ENCODE measurements around the gene PUM2.

PUM2 gene

DNA sequence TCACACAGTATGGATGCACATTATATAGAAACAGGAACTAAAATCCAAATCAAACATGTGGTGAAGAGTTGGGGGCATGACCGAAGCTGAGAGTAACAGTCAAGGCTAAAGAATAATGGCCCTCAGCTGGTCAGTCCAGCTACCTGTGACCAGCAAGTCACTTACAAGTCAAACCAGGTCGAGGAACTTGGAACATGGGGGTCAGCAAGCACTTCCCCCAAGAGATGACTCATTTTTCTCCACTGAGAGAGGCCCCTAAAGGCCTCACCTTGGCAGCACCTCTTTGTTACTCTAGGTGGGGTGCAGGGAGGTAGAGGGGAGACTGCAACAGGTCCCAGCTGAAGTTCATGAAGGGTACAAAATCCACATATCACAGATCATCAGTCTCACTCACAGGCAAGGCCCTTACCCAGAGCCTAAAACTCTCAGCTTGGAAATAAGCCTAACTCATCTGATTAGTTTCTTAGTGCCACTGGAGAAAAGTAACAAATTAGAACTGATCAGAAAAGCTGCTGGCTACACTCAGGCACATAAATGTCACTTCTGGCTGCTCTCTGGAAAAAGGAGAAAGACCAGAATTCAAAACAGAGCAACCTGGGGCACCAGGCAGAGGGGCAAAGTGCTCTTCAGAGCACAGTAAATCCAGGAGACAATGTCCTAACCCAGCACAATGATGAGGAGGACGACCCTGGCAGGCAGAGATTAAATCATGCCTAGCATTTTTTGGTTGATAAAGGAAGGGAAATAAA is 129.7 kb downstream of the PUM2 start:
- in situ Hi-C loops (cut with HindIII; ENCODE audit: low sequenced_read_pairs): no loop called here

DNA sequence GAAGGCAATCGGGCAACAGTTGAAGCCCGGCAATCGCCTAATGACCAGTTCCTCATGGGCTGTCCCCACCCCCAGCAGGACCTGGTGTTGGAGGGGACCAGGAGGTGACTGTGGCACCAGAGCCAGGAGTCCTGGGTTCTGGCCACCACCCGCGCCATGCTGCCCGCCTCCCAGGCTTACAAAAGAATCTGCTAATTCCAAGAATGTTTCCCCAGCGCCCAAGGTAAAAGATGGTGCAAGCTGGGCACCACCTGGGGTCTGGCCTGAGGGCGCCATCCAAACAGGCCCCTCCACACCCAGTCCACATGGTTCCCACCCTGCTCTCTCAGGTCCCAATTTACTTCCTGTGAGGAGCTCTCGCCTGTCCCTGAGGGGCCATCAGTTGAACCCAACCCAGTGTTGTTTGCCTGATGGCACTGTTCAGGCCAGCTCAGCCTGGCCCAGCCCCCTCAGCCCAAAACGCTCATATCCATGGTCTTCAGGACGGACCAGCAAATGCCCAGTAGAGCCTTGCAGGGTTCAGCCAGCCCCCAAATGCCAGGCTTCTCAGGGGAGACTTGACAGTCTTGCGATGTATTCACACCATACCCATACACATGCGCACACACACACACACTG is 130.8 kb downstream of the PUM2 start:
- in situ Hi-C loops (cut with HindIII; ENCODE audit: low sequenced_read_pairs): no loop called here

DNA sequence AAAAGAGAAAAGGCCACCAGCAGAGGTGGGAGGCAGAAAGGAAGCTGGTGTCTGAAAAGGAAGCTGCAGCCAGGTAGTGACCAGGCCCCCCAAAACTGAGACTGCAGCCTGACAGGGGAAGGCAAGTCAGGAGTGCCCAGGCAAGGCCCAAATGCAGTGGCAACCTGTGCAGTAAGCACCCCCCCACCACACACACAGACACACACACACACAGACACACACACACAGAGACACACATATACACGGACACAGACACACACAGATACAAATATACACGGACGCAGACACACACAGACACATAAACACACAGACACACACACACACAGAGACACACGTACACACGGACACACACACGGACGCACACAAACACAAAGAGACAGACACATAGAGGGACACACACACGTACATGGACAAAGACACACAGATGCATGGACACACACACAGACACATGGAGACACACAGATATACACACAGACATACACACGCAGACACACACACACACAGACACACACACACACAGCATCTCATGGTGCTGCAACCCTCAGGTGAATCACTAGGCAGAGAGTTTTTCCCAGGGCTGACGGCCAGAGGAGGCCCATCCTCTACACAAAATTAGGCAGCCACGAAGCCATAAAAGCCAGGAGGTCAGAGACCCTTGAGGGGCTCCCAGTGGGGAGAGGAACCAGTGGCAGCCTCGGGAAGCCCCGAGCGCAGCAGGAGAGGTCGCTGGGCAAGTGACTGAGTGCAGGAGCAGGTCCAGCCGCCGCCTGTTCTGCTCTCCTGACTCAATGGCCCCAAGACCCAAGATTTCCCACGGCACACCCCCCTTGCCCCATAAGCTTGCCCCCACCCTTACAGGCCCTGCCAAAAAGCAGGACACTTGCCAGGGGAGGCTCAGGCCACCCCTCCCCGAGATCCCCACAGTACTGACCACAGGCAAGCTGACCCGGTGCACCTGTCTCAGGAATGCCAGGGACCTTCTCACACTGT is 132.0 kb downstream of the PUM2 start:
- in situ Hi-C loops (cut with HindIII; ENCODE audit: low sequenced_read_pairs): no loop called here

DNA sequence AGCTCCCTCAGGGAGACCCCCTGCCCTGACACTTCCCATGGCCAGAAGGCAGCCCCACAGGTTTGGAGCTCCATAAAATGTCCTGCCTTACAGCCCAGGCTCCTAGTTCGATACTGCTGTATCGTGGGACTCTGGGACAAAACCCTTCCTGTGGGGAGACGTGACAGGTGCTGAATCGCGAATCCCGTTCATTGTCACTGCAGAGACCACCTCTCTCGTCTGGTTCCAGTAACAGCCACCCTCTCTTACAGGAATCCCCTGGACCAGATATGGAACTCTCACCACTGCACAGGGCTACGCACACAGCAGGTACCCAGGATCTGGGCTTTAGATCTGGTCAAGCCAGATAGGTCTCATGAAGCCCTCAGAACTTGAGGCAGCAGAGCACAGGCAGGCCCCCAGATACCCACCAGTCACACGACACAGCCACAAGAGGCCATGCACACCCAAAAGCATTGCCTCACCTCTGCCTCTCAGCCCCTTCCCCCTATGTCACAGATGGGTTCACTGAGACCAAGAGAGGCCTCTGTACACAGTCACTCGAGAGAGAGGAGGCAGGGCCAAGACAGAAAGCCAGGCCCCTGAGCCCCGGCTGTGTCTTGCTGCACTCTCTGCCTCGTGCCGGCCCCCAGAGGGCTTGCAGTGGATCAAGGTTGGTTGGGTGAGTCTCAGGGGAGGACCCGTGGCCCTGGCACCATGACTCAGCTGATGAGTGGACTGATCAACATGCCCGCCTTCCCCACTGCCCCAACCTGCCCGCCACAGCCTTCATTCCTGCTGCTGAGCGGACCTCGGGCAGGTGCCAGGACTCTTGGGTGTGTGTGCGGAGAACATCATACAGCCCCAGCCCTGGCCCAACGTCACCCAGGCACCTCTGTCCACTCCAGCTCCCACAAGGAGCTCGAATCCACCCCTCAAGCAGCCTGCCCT is 133.3 kb downstream of the PUM2 start:
- in situ Hi-C loops (cut with HindIII; ENCODE audit: low sequenced_read_pairs): no loop called here

DNA sequence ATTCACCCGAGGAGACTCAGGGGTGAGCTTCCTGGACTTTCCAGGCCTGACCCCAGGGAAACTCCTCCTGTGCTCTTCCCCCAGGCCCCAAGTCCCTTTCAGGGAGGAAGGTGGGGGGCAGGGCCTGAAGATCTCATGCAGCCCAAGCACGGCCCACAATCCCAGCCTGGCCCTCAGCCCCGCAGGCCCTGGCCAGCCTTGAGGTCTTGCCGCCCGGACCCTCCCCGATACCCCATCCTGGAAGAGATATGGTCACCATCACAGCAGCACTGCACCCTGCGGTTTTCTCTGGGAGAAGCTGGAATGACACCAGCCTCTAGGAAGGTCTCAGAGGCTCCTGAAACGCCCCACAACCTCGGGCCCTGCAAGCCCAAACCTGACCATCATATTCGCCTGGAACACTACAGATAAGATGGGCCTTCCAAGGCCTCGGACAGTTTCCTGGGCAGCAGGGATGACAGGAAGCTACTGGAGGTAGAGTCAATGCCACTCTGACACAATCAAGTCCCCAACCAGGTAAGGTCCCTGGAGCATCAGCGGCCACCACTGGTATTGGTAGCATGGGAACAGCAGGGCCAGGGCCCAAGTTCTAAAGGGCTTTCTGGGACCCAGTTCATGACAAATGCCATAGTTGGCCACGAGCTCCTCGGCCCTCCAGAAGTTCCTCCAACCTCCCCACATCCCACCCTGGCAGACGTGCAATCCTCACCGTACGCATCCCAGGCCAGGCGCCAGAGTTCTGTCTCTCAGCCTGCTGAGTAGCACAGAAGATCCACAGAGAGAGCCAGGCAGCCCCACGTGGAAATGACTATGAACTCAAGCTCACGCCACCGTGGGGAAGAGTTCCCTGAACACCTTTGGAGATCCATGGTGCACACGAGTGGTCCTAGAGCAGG is 134.3 kb downstream of the PUM2 start:
- in situ Hi-C loops (cut with HindIII; ENCODE audit: low sequenced_read_pairs): no loop called here

DNA sequence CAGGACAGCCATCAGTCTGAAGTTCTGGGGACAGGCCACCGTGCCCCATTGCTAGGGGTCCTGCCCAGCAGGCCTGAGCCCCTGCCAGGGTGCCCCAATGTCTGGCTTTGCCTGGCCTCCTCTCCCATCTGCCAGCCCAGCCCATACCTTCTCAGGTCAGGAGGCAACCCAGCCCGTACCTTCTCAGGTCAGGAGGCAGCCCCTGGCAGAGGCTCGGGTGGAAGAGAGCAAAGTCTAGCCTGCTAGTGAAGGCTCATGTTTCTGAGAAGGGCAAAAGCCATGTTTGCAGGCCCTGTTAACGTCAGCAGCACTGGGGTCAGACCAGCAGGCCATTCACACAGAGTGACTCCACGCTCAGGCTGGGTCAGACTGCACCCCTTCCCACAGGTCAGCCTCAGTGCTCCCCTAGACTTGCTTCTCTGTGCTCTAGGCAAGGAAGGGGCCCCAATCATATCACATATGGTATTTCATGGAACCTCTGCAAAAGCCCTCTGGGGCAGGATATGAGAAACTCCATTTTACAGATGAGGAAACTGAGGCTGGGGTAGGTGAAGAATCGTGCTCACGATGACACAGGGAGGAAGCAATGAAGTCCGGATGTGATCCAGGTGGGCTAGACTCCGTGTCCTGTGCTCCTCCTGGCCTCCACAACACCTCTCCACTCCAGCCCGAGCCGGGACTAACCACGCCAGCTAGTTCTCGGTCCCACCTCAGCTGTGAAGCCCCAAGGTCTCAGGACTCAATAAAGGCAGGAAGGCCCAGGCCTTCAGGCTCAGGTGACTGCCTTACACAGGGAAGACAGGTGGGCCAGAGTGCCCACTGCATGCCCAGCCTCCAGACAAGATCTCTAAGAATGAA is 135.2 kb downstream of the PUM2 start:
- in situ Hi-C loops (cut with HindIII; ENCODE audit: low sequenced_read_pairs): no loop called here

DNA sequence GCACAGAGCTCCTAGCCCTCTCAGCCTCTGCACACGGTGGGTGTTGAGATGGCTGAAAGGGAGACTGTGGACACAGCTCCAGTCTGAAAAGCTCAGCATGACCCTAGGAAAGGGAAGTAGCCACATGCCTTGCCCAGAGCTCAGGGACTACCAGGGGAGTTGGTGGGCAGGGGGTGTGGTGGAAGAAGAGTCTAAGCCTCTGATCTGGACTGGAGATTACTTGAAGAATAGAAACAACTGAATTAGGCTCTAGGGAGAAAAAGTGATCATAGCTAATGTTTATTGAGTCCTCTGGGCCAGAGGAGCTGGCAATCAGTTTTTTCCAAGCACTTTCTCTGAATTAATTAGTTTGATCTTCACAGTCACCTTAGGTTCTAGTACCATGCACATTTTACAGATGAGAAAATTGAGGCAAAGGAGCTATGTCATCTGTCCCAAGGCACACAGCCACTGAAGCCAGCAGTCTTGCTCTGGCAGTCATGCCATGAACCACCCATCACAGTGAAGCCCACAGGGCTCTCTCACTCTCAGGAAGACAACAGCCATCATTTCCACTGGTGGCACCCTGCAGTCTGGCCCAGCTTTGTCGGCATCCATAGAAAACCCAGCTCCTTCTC is 136.0 kb downstream of the PUM2 start:
- in situ Hi-C loops (cut with HindIII; ENCODE audit: low sequenced_read_pairs): no loop called here

DNA sequence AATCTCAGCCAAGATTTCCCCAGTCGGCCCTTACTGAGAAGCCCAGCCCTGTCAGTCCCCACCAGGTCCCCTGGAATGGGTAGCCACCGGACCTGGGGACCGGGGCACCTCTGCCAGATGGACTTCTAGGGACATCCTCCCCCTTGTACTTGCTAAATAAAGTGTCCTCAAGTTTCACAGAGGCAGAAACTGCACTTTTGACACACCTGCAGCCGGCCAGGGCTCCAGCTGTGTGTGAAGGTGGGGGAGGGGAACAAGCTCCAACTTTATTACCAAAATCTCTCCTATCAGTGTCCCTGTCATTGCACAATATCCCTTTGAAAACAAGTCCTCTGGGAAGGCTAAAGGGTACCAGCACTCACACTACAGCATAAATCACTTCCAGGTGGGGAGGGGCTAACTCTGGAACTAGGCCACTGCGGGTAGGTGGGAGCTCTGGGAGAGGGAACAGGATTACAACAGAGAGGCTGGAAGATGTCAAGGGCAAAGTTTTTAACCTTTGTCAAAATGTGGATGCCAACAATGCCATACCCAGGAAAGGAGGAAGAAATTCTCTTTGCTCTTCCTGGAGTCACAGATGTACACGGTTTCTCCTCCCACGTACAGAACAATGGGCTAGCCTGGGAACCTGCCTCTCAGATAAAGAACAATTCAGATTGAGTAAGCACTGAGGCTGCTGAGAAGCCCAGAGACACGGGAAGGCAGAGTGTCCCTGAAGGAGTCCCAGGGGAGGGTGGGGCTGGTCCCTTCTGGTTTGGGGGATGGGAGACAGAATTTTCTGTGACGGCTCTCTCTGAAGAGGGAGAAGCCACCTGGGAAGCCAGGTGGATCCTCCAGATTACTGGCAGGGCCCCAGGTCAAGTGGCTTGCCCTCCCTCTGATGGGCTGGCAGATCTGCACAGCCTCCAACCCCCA is 136.7 kb downstream of the PUM2 start:
- in situ Hi-C loops (cut with HindIII; ENCODE audit: low sequenced_read_pairs): no loop called here

DNA sequence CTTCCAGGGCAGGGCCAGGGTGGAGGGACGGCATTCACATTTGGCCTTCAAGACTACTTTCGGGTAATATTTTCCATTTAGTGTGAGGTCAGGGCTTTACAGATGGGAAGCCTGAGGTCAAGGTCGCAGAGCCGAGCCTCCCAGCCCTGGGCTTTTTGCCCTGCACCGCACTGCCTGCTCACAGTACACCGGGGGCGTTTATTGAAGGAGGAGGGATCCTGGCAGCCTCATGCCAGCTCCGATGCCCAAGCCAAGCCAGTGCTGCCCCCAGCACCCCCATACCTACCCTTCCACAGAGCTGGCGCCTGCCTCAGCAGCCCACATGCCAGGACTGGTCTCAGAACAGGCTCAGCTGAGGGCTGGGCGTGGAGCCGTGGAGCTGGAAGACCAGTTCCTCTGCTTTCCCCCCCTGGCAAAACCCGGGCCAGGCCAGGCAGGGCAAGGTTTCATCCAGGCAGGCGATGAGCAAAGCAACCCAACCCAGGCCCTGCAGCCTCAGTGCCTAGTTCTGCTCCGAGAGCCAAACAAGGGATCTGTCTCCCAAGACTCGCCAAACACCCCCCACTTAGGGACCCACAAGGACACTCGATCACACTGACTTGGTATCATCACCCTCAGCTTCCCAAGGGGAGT is 137.7 kb downstream of the PUM2 start:
- in situ Hi-C loops (cut with HindIII; ENCODE audit: low sequenced_read_pairs): no loop called here

DNA sequence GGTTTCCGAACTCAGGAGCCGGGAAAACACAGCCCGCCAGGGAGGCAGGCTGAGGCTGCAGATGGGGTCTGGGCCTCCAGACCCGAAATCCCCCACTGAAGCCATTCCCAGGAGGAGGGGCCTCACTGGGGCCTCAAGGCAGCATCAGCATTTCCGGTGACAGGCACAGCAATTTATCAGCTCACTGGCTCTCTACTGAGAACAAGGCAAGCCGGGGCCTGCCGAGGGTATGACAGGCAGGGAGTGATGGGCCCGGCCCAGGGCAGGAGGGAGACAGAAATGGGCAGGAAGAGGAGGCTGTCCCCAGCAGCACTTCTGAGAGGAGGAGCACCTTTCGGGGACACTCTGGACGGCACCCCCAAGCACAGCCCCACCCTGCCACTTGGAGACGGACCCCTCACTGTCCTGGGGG is 138.2 kb downstream of the PUM2 start:
- in situ Hi-C loops (cut with HindIII; ENCODE audit: low sequenced_read_pairs): no loop called here

DNA sequence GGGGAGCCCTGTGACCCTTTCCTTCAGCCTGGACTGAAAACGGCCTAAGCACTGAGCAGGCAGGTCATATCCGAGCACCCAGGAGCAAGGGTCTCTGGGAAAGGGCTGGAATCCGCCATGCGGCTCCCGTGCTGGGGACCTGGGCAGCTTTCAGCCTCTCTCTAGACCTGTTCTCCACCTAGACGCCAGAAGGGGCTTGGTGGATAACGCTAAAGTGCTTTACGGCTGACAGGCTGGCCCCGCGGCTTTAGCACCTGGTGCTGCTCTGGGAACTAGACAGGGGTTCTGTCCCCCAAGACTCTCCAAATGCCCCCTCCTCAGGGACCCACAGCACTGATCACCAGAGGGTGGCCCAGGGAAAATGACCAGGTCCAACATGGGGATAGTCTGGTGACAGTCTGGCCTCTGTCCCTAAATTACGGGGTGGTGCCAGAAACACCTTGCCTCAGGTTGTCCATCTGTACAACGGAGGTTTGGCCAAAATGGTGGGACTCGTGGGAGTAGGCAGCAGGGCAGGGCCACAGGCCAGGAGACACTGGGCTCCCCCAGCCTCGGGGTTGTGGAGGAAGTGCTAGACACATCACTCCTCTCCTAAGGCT is 138.7 kb downstream of the PUM2 start:
- in situ Hi-C loops (cut with HindIII; ENCODE audit: low sequenced_read_pairs): no loop called here

DNA sequence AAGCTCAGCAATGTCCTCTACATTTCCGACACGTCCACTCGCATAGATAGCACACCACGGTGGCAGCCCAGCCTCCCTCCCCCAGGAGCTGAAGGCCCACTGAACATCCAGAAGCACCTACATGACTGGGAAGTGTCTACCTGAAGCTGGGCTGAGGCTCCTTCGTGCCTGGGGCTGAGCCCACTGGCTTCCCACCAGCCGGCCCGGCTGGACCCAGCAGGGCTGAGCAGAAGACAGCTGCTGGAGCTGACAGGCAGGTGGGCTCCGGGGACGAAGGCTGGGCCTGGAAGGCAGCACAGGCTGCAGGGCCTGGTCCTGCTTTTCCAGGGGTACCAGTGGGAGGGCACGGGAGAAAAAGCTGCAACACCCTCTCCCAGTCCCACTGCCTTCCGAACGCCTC is 139.2 kb downstream of the PUM2 start:
- in situ Hi-C loops (cut with HindIII; ENCODE audit: low sequenced_read_pairs): no loop called here

DNA sequence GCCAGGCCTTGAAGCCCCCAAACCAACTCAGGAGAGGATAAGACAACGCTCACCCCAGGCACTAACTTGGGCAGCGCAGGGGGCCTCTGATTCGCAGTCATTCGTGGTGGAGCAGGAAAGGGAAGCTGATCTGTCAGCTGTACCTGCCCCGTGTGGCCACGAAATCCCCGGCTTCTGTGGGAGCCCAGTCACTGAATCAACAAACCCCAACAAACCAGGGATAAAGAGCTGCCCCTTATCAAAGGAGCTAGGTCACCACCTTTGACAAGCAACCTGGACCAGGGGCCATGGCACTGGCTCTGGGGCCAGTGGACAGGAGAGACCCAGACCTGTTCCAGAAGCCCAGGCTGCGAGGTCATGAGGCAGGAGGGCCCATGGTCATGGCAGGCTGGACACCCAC is 140.2 kb downstream of the PUM2 start:
- in situ Hi-C loops (cut with HindIII; ENCODE audit: low sequenced_read_pairs): no loop called here

DNA sequence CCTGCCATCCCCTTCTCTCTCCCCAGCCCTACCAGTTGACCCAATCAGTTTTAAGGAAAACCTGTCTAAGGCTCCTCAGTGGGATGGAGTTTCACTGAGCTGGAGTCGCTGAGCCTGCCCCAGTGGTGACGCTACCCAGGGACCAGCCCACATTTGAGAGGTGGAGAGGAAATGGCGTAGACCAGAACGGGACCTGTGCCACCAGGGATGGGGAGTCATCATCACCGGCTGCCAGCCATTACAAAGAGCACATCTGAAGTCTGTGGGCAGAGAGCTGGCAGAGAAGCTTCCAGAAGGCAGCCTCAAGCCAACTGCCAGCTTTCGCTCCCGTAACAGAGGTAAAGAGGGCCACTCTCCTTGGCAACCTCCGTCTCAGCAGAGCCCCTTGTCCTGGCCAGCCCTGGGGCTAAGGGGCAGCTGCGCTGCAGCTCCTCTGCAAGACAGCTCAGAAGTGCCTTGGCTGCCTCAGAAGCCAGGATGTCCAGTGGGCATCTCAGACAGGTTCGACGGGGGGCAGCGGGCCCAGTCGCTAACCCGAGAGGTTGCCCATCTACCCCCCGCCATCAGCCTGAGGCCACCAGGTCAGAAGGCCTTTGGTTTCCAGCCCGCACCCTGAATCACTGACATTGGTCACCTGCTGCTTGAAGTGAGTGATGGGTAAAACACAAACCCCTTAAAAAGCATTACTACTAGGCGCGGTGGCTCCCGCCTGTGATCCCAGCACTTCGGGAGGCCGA is 141.1 kb downstream of the PUM2 start:
- in situ Hi-C loops (cut with HindIII; ENCODE audit: low sequenced_read_pairs): no loop called here

DNA sequence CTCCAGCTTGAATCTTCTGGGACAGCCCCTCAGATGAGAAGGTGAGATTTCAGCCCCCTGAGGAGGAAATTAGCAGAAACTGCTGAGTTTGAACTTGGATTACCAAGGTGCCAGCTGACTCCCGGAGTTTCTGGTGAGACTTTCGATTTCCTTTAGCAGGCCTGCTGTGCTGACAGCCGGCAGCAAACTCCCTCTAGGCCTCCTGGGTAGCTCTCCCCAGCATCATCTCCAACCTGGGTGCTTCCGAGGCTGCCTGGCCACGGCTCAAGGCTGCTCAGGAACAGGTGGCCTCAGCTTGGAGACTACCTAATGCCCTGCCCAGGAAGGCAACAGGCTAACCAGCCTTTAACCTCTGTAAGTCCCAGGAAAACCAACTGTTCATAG is 142.2 kb downstream of the PUM2 start:
- in situ Hi-C loops (cut with HindIII; ENCODE audit: low sequenced_read_pairs): no loop called here

DNA sequence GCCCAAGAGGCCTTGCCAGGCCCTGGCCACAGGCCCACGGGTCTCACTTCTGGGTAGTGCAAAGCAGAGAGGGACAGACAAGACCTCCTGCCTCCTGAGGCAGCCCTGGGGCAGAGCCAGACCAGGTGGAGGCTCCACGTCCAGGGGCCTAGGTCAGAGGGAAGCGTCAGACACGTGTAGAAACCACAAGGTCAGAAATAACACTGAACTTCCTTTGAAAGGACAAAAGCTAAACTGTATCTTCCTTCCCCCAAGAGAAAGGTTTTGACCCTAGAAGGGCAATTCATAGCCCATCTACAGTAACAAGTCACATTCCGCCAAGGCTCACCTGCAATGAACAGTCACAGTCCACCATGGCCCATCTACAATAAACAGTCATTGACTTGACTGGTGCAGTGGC is 143.6 kb downstream of the PUM2 start:
- in situ Hi-C loops (cut with HindIII; ENCODE audit: low sequenced_read_pairs): no loop called here
